Mucosa of descending colon (tissue), 3 donors: ENCODE results near the gene FAM184B. TPM values are rescaled to one million over a fixed set of nuclear protein-coding genes. Genes with fewer than 3 reads are reported as not detected.

Experiments
- ATAC-seq: fragments of 200-7000 bp; cut with Tn5 transposase; one replicate; pipeline ENCODE4 v1.9.1; 2020; ENCODE audit warnings: mild to moderate bottlenecking, moderate library complexity
- DNase-seq, 3 donors: peaks; one replicate each; pipeline ENCODE4 v3.0.0-alpha.2; 2020
- H3K36me3 ChIP-seq: fragments of 200-600 bp; one replicate; pipeline ENCODE4 v1.8.0; 2021; ENCODE audit warnings: low read depth, mild to moderate bottlenecking
- H3K4me1 ChIP-seq: fragments of 200-600 bp; one replicate; pipeline ENCODE4 v1.8.0; 2021; ENCODE audit warnings: low read depth, mild to moderate bottlenecking
- H3K4me3 ChIP-seq: fragments of 200-600 bp; one replicate; pipeline ENCODE4 v1.8.0; 2021; ENCODE audit warnings: mild to moderate bottlenecking
- H3K9me3 ChIP-seq: fragments of 200-600 bp; one replicate; pipeline ENCODE4 v1.8.0; 2021; ENCODE audit warnings: mild to moderate bottlenecking
- CTCF ChIP-seq: fragments of 200-600 bp; IDR thresholded peaks from one replicate; pipeline ENCODE4 v1.8.0; 2022; ENCODE audit warnings: antibody characterized with exemption, mild to moderate bottlenecking
- intact Hi-C, 2 donors: fragments of 100-400 bp; cut with DNase I in 1 of 2; cut with micrococcal nuclease in 1 of 2; formaldehyde crosslinking; loops; one replicate each; pipeline versions ENCODE4 v1.11.0 to v1.11.1; 2022; cut with DNase I, micrococcal nuclease
- total RNA-seq, 3 donors: library from RNA; stranded (reverse); fragmentation: NEBNext Ultra II Directional in 2 of 3; extraction: Animal tissue kit (Norgen Biotek cat#: 25700) in 2 of 3; gene quantifications; one replicate each; pipeline versions ENCODE4 v1.2.1 to v1.2.4, GENCODE V29; 2021 to 2023
- donor health status: DM: no; HTN: no; CAD: no; lungs with moderate emphysema.
- donor health status: DM: no; HTN: no; CAD: no.
- donor health status: DM: no; HTN: yes; CAD: no.

FAM184B gene
- total RNA-seq, 3 donors from 2014 or later, result 0.13 to 0.61 (median 0.41) TPM

DNA sequence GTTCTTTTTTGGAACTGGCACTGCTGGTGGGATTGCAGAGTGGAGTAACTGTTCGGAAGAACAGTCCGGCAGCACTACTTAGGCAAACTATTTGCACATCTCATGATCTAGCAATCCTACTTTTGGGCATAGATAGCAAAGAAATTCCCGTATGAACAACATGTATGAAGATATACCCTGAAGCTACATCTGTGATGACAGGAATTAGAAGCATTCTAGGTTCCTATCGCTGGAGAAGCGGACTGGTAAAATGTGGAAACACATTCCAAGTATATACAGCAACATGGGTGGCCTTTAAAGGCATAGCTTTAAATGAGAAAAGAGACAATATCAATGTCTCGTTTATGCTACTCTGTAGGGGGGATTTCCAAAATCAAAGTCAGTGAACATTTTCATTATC lies 26.0 kb upstream of the FAM184B start:
- intact Hi-C loops, result no loop called here
- no peak for TF ChIP-seq CTCF

GRCh38 chr4:17805580-17806155 lies 24.2 kb upstream of the FAM184B start:
- no peak for TF ChIP-seq CTCF
- intact Hi-C loops, result no loop called here
- H3K4me3 ChIP-seq, result no peak overlapping the region
- peaks cover 37% of the 10 kb centered on the region for H3K4me1 ChIP-seq
- DNase-seq, result no peak
- no peak for ATAC-seq
- H3K36me3 ChIP-seq, result peaks cover 10% of the 10 kb centered on the region
- no peaks in the 10 kb centered on the region for H3K9me3 ChIP-seq

More for the DNA sequence above, 26.0 kb upstream of the FAM184B start:
- no peak for DNase-seq
- ATAC-seq, result no peak
- H3K4me3 ChIP-seq, result no peak overlapping the region
- no peaks in the 10 kb centered on the region for H3K9me3 ChIP-seq
- peaks cover 10% of the 10 kb centered on the region for H3K36me3 ChIP-seq
- H3K4me1 ChIP-seq, result peaks cover 37% of the 10 kb centered on the region

GRCh38 chr4:17797808-17798207 lies 16.4 kb upstream of the FAM184B start:
- H3K4me3 ChIP-seq, result no peak overlapping the region
- ATAC-seq (no peak), DNase-seq (no peak)
- H3K36me3 ChIP-seq, result no peaks in the 10 kb centered on the region
- no peaks in the 10 kb centered on the region for H3K9me3 ChIP-seq
- intact Hi-C loops, result no loop called here
- no peaks in the 10 kb centered on the region for H3K4me1 ChIP-seq
- TF ChIP-seq CTCF, result no peak

DNA sequence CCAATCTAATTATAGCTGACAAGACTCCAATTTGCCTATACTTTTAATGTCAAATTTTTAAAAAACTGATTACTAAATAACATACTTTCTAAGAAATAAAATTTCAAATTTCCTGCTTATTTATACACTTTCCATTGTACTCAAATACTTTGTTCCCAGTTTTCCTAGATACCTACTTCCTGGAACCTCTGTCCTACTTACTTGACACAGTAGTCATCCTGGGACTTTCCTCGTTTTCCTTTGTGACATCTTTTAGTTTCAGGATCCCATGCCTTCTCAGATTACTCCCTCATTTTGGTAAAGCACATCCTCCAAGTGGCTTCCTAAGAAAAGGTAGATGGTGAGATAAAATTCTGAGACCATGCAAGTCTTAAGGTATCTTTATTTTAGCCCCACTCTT lies 13.3 kb upstream of the FAM184B start:
- no peaks in the 10 kb centered on the region for H3K4me1 ChIP-seq
- ATAC-seq, result peak; percentile 63
- H3K9me3 ChIP-seq, result no peaks in the 10 kb centered on the region
- intact Hi-C loops, result no loop called here
- no peaks in the 10 kb centered on the region for H3K36me3 ChIP-seq
- TF ChIP-seq CTCF, result no peak
- H3K4me3 ChIP-seq, result no peak overlapping the region
- no peak for DNase-seq

GRCh38 chr4:17788956-17789355 lies 7.5 kb upstream of the FAM184B start:
- no peaks in the 10 kb centered on the region for H3K9me3 ChIP-seq
- H3K4me1 ChIP-seq, result no peaks in the 10 kb centered on the region
- no peak overlapping the region for H3K4me3 ChIP-seq
- no peaks in the 10 kb centered on the region for H3K36me3 ChIP-seq
- TF ChIP-seq CTCF, result no peak
- intact Hi-C loops, result no loop called here
- no peak for ATAC-seq
- no peak for DNase-seq

DNA sequence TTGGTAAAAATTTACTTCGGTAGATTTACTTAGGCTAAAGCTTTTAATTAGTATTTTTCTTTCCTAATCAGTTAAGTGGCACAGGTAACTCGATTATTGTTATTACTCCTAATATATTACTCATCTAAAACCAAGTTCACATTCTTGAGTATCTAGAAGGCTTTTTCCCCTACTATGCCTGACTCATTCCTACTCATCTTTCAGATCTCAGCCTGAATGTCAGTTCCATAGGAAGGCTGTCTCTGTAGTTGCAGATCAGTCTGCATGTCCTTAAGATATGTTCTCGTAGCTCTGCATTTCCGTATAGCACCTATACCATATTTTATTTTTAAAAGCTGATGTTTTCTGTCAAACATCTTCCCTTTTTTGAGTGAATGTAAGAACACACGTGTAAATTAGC lies 5.9 kb upstream of the FAM184B start:
- no peaks in the 10 kb centered on the region for H3K36me3 ChIP-seq
- H3K4me1 ChIP-seq, result no peaks in the 10 kb centered on the region
- intact Hi-C loops, result no loop called here
- DNase-seq (no peak), ATAC-seq (no peak)
- H3K9me3 ChIP-seq, result no peaks in the 10 kb centered on the region
- TF ChIP-seq CTCF, result no peak
- no peak overlapping the region for H3K4me3 ChIP-seq
